COR-L47 (cell line): ENCODE results near the gene RPP30.

Experiments
- DNase-seq: peaks from one replicate; lab custom pipeline; 2025; lab: John Stamatoyannopoulos, UW

The RPP30 gene

GRCh38 chr10:90944749-90945148 lies 73.0 kb downstream of the RPP30 start:
- no peak for DNase-seq

- no peak for DNase-seq
These were observed 73.8 kb downstream of the RPP30 start for GRCh38 chr10:90945491-90946070.

GRCh38 chr10:90947030-90947960 lies 75.5 kb downstream of the RPP30 start:
- no peak for DNase-seq
